ENCODE data around the gene MPST. TPM values are rescaled to one million over a fixed set of nuclear protein-coding genes. Genes with fewer than 3 reads are reported as not detected.

Gene MPST
- total RNA-seq, 6 donors from 2014 or later = 80.8 to 183 (median 135) TPM

- H3K27me3 ChIP-seq = no peaks in the 10 kb centered on the region
- peak in 1 of 2 donors; percentile 3 for ATAC-seq (ENCODE audit: low FRiP score in 2 of 2)
- peak overlapping the region; percentile 87 to 96 (median 92) for H3K27ac ChIP-seq
- no peak for TF ChIP-seq CTCF (IDR thresholded peaks at IDR 0.05)
- no peak for TF ChIP-seq POLR2AphosphoS5 (IDR thresholded peaks at IDR 0.05)
- TF ChIP-seq EP300 (IDR thresholded peaks at IDR 0.05) = no peak
- no peak for TF ChIP-seq POLR2A (IDR thresholded peaks at IDR 0.05)
- H3K36me3 ChIP-seq = peaks cover 0 to 14% (median 1%) of the 10 kb centered on the region in 4 donors
- peak; percentile 32 to 85 for DNase-seq
- WGBS, 2 donors = 66 to 90% methylated on average over 37 of the region's 45 CpGs
- H3K9me3 ChIP-seq = no peaks in the 10 kb centered on the region
- H3K4me3 ChIP-seq = peak overlapping the region; percentile 71 to 99 (median 90)
- peaks cover 48 to 68% (median 60%) of the 10 kb centered on the region in 4 donors for H3K4me1 ChIP-seq
Measured at GRCh38 chr22:37018086-37018814, 1.3 kb upstream of the MPST start.

GRCh38 chr22:37018815-37019308 lies 680 bp upstream of the MPST start:
- H3K4me1 ChIP-seq = peaks cover 51 to 74% (median 64%) of the 10 kb centered on the region in 4 donors
- no peak for TF ChIP-seq EP300 (IDR thresholded peaks at IDR 0.05)
- TF ChIP-seq POLR2A (IDR thresholded peaks at IDR 0.05) = no peak
- TF ChIP-seq POLR2AphosphoS5 (IDR thresholded peaks at IDR 0.05) = no peak
- no peak for TF ChIP-seq CTCF (IDR thresholded peaks at IDR 0.05)
- 6% methylated on average over 22 of the region's 35 CpGs; no CpG with 5 or more reads in 1 of the 2 donors for WGBS, 2 donors

GRCh38 chr22:37020192-37020479 lies 594 bp downstream of the MPST start:
- Histone ChIP-seq H3K4me1 (peaks cover 53 to 72% (median 64%) of the 10 kb centered on the region in 4 donors), H3K27me3 (no peaks in the 10 kb centered on the region), H3K36me3 (peaks cover 0 to 25% (median 10%) of the 10 kb centered on the region in 4 donors), H3K4me3 (peak overlapping the region; percentile 71 to 99 (median 95)), H3K27ac (peak overlapping the region; percentile 87 to 96 (median 92)), H3K9me3 (no peaks in the 10 kb centered on the region)
- TF ChIP-seq POLR2AphosphoS5 (IDR thresholded peaks at IDR 0.05) = no peak
- TF ChIP-seq EP300 (IDR thresholded peaks at IDR 0.05) = no peak
- no peak for TF ChIP-seq POLR2A (IDR thresholded peaks at IDR 0.05)
- DNase-seq = peak in 1 of 2 donors; percentile 65
- ATAC-seq (ENCODE audit: low FRiP score in 2 of 2) = peak in 1 of 2 donors; percentile 29
- WGBS, 2 donors = 0 to 4% methylated on average over 4 to 5 of the region's 5 CpGs

More at GRCh38 chr22:37018815-37019308, 680 bp upstream of the MPST start:
- peak; percentile 15 to 64 for ATAC-seq (ENCODE audit: low FRiP score in 2 of 2)
- DNase-seq = peak; percentile 62 to 91
- H3K27ac ChIP-seq = peak overlapping the region; percentile 87 to 96 (median 92)
- no peaks in the 10 kb centered on the region for H3K27me3 ChIP-seq
- H3K36me3 ChIP-seq = peaks cover 0 to 14% (median 1%) of the 10 kb centered on the region in 4 donors
- peak overlapping the region; percentile 71 to 99 (median 90) for H3K4me3 ChIP-seq
- H3K9me3 ChIP-seq = no peaks in the 10 kb centered on the region

GRCh38 chr22:37021041-37021440 lies 1.5 kb downstream of the MPST start:
- Histone ChIP-seq H3K4me3 (peak overlapping the region in 2 of 4 donors; percentile 96 to 99), H3K4me1 (peaks cover 53 to 76% (median 62%) of the 10 kb centered on the region in 4 donors), H3K9me3 (no peaks in the 10 kb centered on the region), H3K27me3 (no peaks in the 10 kb centered on the region), H3K36me3 (peaks cover 0 to 33% (median 16%) of the 10 kb centered on the region in 4 donors), H3K27ac (peak overlapping the region in 3 of 4 donors; percentile 43 to 95 (median 90))
- ATAC-seq (ENCODE audit: low FRiP score in 2 of 2) (no peak), DNase-seq (no peak)
- WGBS, 2 donors = 92 to 100% methylated on average over 5 of the region's 5 CpGs
- no peak for TF ChIP-seq CTCF (IDR thresholded peaks at IDR 0.05)
- TF ChIP-seq POLR2AphosphoS5 (IDR thresholded peaks at IDR 0.05) = no peak
- TF ChIP-seq POLR2A (IDR thresholded peaks at IDR 0.05) = no peak
- no peak for TF ChIP-seq EP300 (IDR thresholded peaks at IDR 0.05)

GRCh38 chr22:37021710-37022482 lies 2.4 kb downstream of the MPST start:
- Histone ChIP-seq H3K9me3 (no peaks in the 10 kb centered on the region), H3K36me3 (peaks cover 0 to 33% (median 18%) of the 10 kb centered on the region in 4 donors), H3K4me3 (no peak overlapping the region), H3K27me3 (no peaks in the 10 kb centered on the region), H3K27ac (peak overlapping the region in 3 of 4 donors; percentile 57 to 95 (median 57)), H3K4me1 (peaks cover 52 to 77% (median 58%) of the 10 kb centered on the region in 4 donors)
- WGBS, 2 donors = 60 to 66% methylated on average over 13 of the region's 13 CpGs
- no peak for ATAC-seq (ENCODE audit: low FRiP score in 2 of 2)
- peak in 1 of 2 donors; percentile 59 for DNase-seq
- TF ChIP-seq EP300 (IDR thresholded peaks at IDR 0.05) (no peak), CTCF (IDR thresholded peaks at IDR 0.05) (peak; percentile 42 to 78 (median 62))
